SK-N-MC (cell line): Measurements from ENCODE around the gene CTNNA2.

Source experiments
- EZH2 ChIP-seq: fragments of 200-600 bp; sonication (generic); IDR thresholded peaks from one replicate; pipeline ENCODE4 v1.6.1; 2017; ENCODE audit warnings: antibody characterized with exemption
- FOXP2 ChIP-seq: optimal IDR thresholded peaks from 2 replicates; pipeline ENCODE3; 2011; ENCODE audit warnings: mild to moderate bottlenecking, moderate library complexity; ENCODE audit not compliant: insufficient read depth; ENCODE audit errors: extremely low read length, control extremely low read depth
- POLR2AphosphoS5 ChIP-seq: IDR thresholded peaks from 2 replicates; pipeline ENCODE4 v1.6.1; 2012; ENCODE audit warnings: mild to moderate bottlenecking, low read depth, low read length, borderline replicate concordance

DNA sequence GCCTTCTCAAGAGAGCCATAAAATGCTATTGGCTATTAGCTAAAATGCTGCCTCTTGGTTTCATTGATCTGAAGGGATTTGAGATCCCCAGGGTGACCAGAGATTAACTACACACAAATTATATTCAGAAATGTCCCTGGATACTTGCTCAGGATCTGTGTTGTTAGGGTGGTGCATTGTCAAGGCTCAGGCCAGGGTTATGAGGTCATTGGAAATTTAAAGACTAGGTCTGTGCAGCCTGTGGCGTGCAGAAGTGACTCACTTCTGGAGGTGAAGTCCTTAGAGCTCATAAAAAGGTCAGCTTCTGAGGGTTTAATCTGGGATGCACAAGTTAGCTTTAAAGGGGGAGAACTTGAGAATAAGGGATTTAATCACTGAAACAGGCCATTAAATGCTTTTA is 768.2 kb downstream of the CTNNA2 start:
- TF ChIP-seq EZH2: no peak
- no peak for TF ChIP-seq POLR2AphosphoS5
- TF ChIP-seq FOXP2: no peak
